Erythroblast (primary cell): ENCODE data around the gene UGT1A4.

Source experiments
- GATA1 ChIP-seq: IDR thresholded peaks from 2 replicates; pipeline ENCODE4 v1.6.1; 2011; ENCODE audit warnings: low read depth, mild to moderate bottlenecking, control low read depth, low read length, moderate library complexity
- POLR2A ChIP-seq: IDR thresholded peaks from 2 replicates; pipeline ENCODE4 v1.6.1; 2011; ENCODE audit warnings: mild to moderate bottlenecking, low read length

DNA sequence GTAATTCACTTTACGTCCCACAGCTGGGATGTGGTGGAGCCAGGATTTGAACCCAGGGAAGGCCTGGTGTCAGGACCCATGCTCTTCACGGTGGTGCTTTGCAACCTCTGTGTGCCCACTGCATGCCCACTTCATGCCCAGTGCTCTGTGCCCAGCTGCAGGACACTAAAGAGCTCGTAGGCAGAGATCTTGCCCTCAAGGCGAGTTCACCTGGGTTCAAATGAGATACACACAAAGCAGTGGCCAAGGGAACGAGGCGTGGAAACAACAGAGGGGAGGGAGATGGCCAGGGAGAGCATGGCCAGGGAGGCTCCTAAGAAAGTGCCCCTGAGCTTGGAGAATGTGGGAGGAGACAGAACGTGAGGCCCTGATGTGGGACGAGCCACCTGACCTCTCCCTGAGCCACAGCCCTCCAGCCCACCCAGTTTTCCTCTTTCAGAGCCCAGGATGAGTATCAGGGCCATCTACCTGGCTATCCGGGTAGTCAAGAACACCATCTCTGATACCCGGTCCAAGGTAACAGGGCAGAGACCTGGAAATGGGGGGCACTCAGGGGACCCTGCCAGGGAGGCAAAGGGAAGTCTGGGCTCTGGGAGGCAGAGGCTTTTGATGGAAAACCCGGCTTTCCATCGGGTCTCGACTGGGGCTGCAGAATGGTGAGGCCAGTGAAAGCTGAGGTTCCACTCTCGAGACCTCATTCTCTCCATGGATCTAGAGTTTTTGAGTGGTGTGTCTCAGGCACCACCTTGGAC lies 80.0 kb downstream of the UGT1A4 start:
- TF ChIP-seq POLR2A (no peak), GATA1 (no peak)
